HG03095 (cell line): ENCODE measurements around the gene FRMPD2.
"Not testable (repeated sequence)": the region's sequence is repeated elsewhere in the genome, so short reads cannot be mapped to it uniquely, and the experiment has no call there.

Experiments
- ATAC-seq: cut with Tn5 transposase; IDR thresholded peaks from one replicate; pipeline ENCODE4 v1.9.1; 2021; ENCODE audit warnings: moderate library complexity; ENCODE audit not compliant: unreplicated experiment

The FRMPD2 gene

GRCh38 chr10:48143721-48144642, 130.5 kb downstream of the FRMPD2 start:
- ATAC-seq = not testable (repeated sequence)

GRCh38 chr10:48140949-48141348, 133.5 kb downstream of the FRMPD2 start:
- not testable (repeated sequence) for ATAC-seq

GRCh38 chr10:48139953-48140850, 134.3 kb downstream of the FRMPD2 start:
- ATAC-seq = not testable (repeated sequence)

GRCh38 chr10:48128954-48129353, 145.5 kb downstream of the FRMPD2 start:
- not testable (repeated sequence) for ATAC-seq

GRCh38 chr10:48126251-48126650, 148.2 kb downstream of the FRMPD2 start:
- ATAC-seq = not testable (repeated sequence)

GRCh38 chr10:48125631-48126030, 148.9 kb downstream of the FRMPD2 start:
- ATAC-seq = not testable (repeated sequence)

- not testable (repeated sequence) for ATAC-seq
These were observed 151.9 kb downstream of the FRMPD2 start for GRCh38 chr10:48122618-48123017.

DNA sequence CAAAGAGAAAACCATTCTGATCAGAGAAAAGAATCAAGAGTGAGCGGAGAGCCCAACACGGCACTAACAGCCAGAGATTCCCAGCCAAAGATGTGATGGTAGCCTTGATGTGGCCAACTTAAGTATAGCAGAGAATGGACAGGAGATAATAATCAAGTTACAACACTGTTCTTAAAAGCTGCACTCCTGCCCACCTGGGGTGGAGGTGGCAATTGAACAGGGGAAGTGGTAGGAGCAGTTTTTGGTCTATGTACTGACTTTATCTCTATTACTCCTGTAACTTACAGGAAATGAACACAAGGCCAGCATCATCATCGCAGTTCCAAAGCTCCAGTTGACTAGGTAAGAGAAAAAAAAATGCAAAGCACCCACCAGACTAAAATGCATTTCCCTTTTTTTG, 164.2 kb downstream of the FRMPD2 start:
- not testable (repeated sequence) for ATAC-seq
